HG03066 (cell line): ENCODE results near the gene NUP54.

ENCODE experiments used
- ATAC-seq: cut with Tn5 transposase; IDR thresholded peaks from one replicate; pipeline ENCODE4 v1.9.1; 2021; ENCODE audit warnings: low read depth; ENCODE audit not compliant: unreplicated experiment

The NUP54 gene

GRCh38 chr4:76074993-76075600 lies 73.1 kb downstream of the NUP54 start:
- ATAC-seq: no peak

DNA sequence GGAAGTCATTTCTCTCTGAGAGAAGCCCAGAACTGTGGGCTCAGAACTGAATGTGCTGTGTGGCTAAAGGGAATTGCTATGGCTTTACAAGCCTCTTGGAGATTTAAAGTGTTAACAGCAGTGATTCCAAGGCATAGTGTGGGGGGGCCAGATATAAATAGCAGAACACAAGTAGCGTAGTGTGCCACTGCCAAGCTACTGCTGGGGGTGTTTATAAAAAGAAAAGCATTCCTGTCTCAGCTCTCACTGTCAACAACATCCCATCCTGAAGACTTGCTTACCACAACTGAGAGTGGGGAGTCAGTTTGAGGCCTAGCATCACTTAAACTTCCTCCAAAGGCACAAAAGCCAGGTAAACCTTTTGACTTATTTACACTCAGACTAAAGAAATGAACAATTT lies 73.7 kb downstream of the NUP54 start, which contains the start of gene ART3:
Gene ART3, plus strand, starts transcription at position 242 of the 400 bp plus-strand sequence. CDS start 1,181 bp downstream, outside the sequence.
- no peak for ATAC-seq

GRCh38 chr4:76072760-76073159 lies 75.4 kb downstream of the NUP54 start:
- no peak for ATAC-seq

DNA sequence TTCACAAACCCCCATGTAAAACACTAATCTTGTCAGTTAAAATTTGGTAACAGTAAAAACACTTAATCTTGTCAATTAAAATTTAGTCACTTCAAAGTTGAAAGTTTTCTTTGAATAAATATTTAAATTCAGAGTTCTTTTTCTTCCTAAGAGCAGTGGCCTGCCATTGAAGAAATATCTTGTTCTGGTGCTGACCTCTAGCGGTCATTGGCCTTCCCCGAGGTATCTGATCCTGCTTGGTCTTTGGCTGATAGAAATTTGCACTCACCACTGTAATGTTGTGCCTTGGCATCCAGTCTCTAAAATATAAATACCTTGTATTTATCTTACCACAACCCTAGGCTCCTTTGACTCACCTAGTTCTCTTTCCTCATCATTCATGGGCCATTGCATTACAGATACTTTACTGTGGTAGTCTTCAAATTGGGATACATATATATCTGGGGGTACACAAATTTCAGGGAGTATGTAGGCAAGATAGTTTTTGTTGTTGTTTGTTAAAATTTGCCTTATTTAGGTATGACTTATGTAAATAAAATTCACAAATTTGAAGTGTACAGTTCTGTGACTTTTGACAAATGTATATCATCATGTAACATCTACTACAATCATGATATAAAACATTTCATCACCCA lies 80.4 kb downstream of the NUP54 start:
- ATAC-seq: peak; percentile 72

DNA sequence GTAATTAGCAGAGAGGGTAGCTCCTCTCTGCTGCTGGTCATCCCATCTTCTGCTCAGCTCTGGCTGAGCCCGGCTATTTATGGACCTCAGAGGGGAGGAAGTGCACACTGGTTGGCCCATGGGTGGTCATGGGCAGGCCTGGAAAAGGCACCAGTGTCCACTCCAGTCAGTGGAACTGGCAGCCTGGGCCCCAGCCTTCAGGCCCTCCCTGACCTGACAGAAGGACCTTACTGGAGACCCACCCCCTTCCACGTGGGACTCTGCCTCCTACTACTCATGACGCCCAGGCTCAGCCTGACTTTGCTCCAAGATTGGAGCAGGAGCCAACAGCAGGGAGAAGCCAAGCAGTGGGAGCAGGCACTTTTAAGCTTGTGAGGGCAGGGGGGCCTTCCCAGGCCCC lies 81.7 kb downstream of the NUP54 start:
- no peak for ATAC-seq
